ENCODE results near the gene MAPK4.

The MAPK4 gene

GRCh38 chr18:50748243-50749229 lies 188.6 kb downstream of the MAPK4 start:
- ChIA-PET POLR2A (no interaction called here), CTCF (no interaction called here)
- 74% methylated on average over 7 of the region's 9 CpGs for WGBS (ENCODE audit: insufficient coverage)

GRCh38 chr18:50749421-50749820 lies 189.5 kb downstream of the MAPK4 start:
- peaks cover 0 to 14% (median 10%) of the 10 kb centered on the region in 5 experiments for H3K27me3 ChIP-seq (replicated peaks in 2 of 5; ENCODE audit: control insufficient read depth in 4 of 5, insufficient read depth in 5 of 5, low read length in 4 of 5)
- H3K9me3 ChIP-seq (ENCODE audit: control extremely low read depth in 1 of 5, control insufficient read depth in 4 of 5, insufficient read depth in 2 of 5, low read depth in 1 of 5, low read length in 4 of 5) = peaks cover 0 to 2% (median 0%) of the 10 kb centered on the region in 5 experiments
- H3K4me3 ChIP-seq (ENCODE audit: control insufficient read depth in 1 of 7, extremely low read depth in 1 of 7, insufficient read depth in 4 of 7, low read depth in 2 of 7, low read length in 6 of 7) = no peak overlapping the region
- CTCF ChIA-PET = no interaction called here
- 79% methylated on average over 4 of the region's 5 CpGs for WGBS (ENCODE audit: insufficient coverage)
- POLR2A ChIA-PET = no interaction called here
- H3K36me3 ChIP-seq (ENCODE audit: control insufficient read depth in 4 of 4, insufficient read depth in 4 of 4, low read length in 3 of 4) = no peaks in the 10 kb centered on the region
- no peak for DNase-seq
- no peak overlapping the region for H3K27ac ChIP-seq (ENCODE audit: insufficient read depth in 1 of 2, low read depth in 1 of 2, low read length in 2 of 2, poor library complexity in 1 of 2, severe bottlenecking in 2 of 2)
- H3K4me1 ChIP-seq (ENCODE audit: control extremely low read depth in 1 of 4, control insufficient read depth in 4 of 4, insufficient read depth in 4 of 4, low read length in 3 of 4) = no peaks in the 10 kb centered on the region

More at GRCh38 chr18:50748243-50749229, 188.6 kb downstream of the MAPK4 start:
- peaks cover 0 to 3% (median 0%) of the 10 kb centered on the region in 5 experiments for H3K9me3 ChIP-seq (ENCODE audit: control extremely low read depth in 1 of 5, control insufficient read depth in 4 of 5, insufficient read depth in 2 of 5, low read depth in 1 of 5, low read length in 4 of 5)
- H3K36me3 ChIP-seq (ENCODE audit: control insufficient read depth in 4 of 4, insufficient read depth in 4 of 4, low read length in 3 of 4) = no peaks in the 10 kb centered on the region
- no peaks in the 10 kb centered on the region for H3K4me1 ChIP-seq (ENCODE audit: control extremely low read depth in 1 of 4, control insufficient read depth in 4 of 4, insufficient read depth in 4 of 4, low read length in 3 of 4)
- H3K27me3 ChIP-seq (replicated peaks in 2 of 5; ENCODE audit: control insufficient read depth in 4 of 5, insufficient read depth in 5 of 5, low read length in 4 of 5) = peaks cover 0 to 14% (median 10%) of the 10 kb centered on the region in 5 experiments
- no peak overlapping the region for H3K4me3 ChIP-seq (ENCODE audit: control insufficient read depth in 1 of 7, extremely low read depth in 1 of 7, insufficient read depth in 4 of 7, low read depth in 2 of 7, low read length in 6 of 7)
- no peak overlapping the region for H3K27ac ChIP-seq (ENCODE audit: insufficient read depth in 1 of 2, low read depth in 1 of 2, low read length in 2 of 2, poor library complexity in 1 of 2, severe bottlenecking in 2 of 2)
- DNase-seq = no peak

GRCh38 chr18:50749945-50750344 lies 190.1 kb downstream of the MAPK4 start:
- ChIA-PET CTCF (no interaction called here), POLR2A (no interaction called here)
- WGBS (ENCODE audit: insufficient coverage) = 59% methylated on average over 2 of the region's 4 CpGs
- Histone ChIP-seq H3K27ac (ENCODE audit: insufficient read depth in 1 of 2, low read depth in 1 of 2, low read length in 2 of 2, poor library complexity in 1 of 2, severe bottlenecking in 2 of 2) (no peak overlapping the region), H3K4me1 (ENCODE audit: control extremely low read depth in 1 of 4, control insufficient read depth in 4 of 4, insufficient read depth in 4 of 4, low read length in 3 of 4) (no peaks in the 10 kb centered on the region), H3K4me3 (ENCODE audit: control insufficient read depth in 1 of 7, extremely low read depth in 1 of 7, insufficient read depth in 4 of 7, low read depth in 2 of 7, low read length in 6 of 7) (no peak overlapping the region), H3K27me3 (replicated peaks in 2 of 5; ENCODE audit: control insufficient read depth in 4 of 5, insufficient read depth in 5 of 5, low read length in 4 of 5) (peaks cover 0 to 16% (median 10%) of the 10 kb centered on the region in 5 experiments), H3K9me3 (ENCODE audit: control extremely low read depth in 1 of 5, control insufficient read depth in 4 of 5, insufficient read depth in 2 of 5, low read depth in 1 of 5, low read length in 4 of 5) (no peaks in the 10 kb centered on the region), H3K36me3 (ENCODE audit: control insufficient read depth in 4 of 4, insufficient read depth in 4 of 4, low read length in 3 of 4) (no peaks in the 10 kb centered on the region)
- DNase-seq = no peak

- Histone ChIP-seq H3K4me3 (ENCODE audit: control insufficient read depth in 1 of 7, extremely low read depth in 1 of 7, insufficient read depth in 4 of 7, low read depth in 2 of 7, low read length in 6 of 7) (no peak overlapping the region), H3K36me3 (ENCODE audit: control insufficient read depth in 4 of 4, insufficient read depth in 4 of 4, low read length in 3 of 4) (no peaks in the 10 kb centered on the region), H3K4me1 (ENCODE audit: control extremely low read depth in 1 of 4, control insufficient read depth in 4 of 4, insufficient read depth in 4 of 4, low read length in 3 of 4) (no peaks in the 10 kb centered on the region), H3K9me3 (ENCODE audit: control extremely low read depth in 1 of 5, control insufficient read depth in 4 of 5, insufficient read depth in 2 of 5, low read depth in 1 of 5, low read length in 4 of 5) (no peaks in the 10 kb centered on the region), H3K27ac (ENCODE audit: insufficient read depth in 1 of 2, low read depth in 1 of 2, low read length in 2 of 2, poor library complexity in 1 of 2, severe bottlenecking in 2 of 2) (no peak overlapping the region), H3K27me3 (replicated peaks in 2 of 5; ENCODE audit: control insufficient read depth in 4 of 5, insufficient read depth in 5 of 5, low read length in 4 of 5) (peaks cover 0 to 16% (median 10%) of the 10 kb centered on the region in 5 experiments)
- no peak for DNase-seq
- ChIA-PET CTCF (no interaction called here), POLR2A (no interaction called here)
- WGBS (ENCODE audit: insufficient coverage) = 94% methylated on average over 2 of the region's 2 CpGs
These were observed 190.7 kb downstream of the MAPK4 start for GRCh38 chr18:50750546-50750945.

- Histone ChIP-seq H3K36me3 (ENCODE audit: control insufficient read depth in 4 of 4, insufficient read depth in 4 of 4, low read length in 3 of 4) (no peaks in the 10 kb centered on the region), H3K9me3 (ENCODE audit: control extremely low read depth in 1 of 5, control insufficient read depth in 4 of 5, insufficient read depth in 2 of 5, low read depth in 1 of 5, low read length in 4 of 5) (no peaks in the 10 kb centered on the region), H3K4me3 (ENCODE audit: control insufficient read depth in 1 of 7, extremely low read depth in 1 of 7, insufficient read depth in 4 of 7, low read depth in 2 of 7, low read length in 6 of 7) (no peak overlapping the region), H3K27me3 (replicated peaks in 2 of 5; ENCODE audit: control insufficient read depth in 4 of 5, insufficient read depth in 5 of 5, low read length in 4 of 5) (peaks cover 0 to 16% (median 10%) of the 10 kb centered on the region in 5 experiments), H3K4me1 (ENCODE audit: control extremely low read depth in 1 of 4, control insufficient read depth in 4 of 4, insufficient read depth in 4 of 4, low read length in 3 of 4) (no peaks in the 10 kb centered on the region), H3K27ac (ENCODE audit: insufficient read depth in 1 of 2, low read depth in 1 of 2, low read length in 2 of 2, poor library complexity in 1 of 2, severe bottlenecking in 2 of 2) (no peak overlapping the region)
- WGBS (ENCODE audit: insufficient coverage) = 57% methylated on average over 5 of the region's 5 CpGs
- DNase-seq = no peak
- CTCF ChIA-PET = no interaction called here
- POLR2A ChIA-PET = no interaction called here
These were observed 191.6 kb downstream of the MAPK4 start for GRCh38 chr18:50751490-50751889.

- no CpG with 5 or more reads among the region's 1 CpG for WGBS (ENCODE audit: insufficient coverage)
- peaks cover 0 to 17% (median 10%) of the 10 kb centered on the region in 5 experiments for H3K27me3 ChIP-seq (replicated peaks in 2 of 5; ENCODE audit: control insufficient read depth in 4 of 5, insufficient read depth in 5 of 5, low read length in 4 of 5)
- H3K36me3 ChIP-seq (ENCODE audit: control insufficient read depth in 4 of 4, insufficient read depth in 4 of 4, low read length in 3 of 4) = no peaks in the 10 kb centered on the region
- no peaks in the 10 kb centered on the region for H3K4me1 ChIP-seq (ENCODE audit: control extremely low read depth in 1 of 4, control insufficient read depth in 4 of 4, insufficient read depth in 4 of 4, low read length in 3 of 4)
- H3K4me3 ChIP-seq (ENCODE audit: control insufficient read depth in 1 of 7, extremely low read depth in 1 of 7, insufficient read depth in 4 of 7, low read depth in 2 of 7, low read length in 6 of 7) = no peak overlapping the region
- ChIA-PET CTCF (no interaction called here), POLR2A (no interaction called here)
- no peak for DNase-seq
- H3K27ac ChIP-seq (ENCODE audit: insufficient read depth in 1 of 2, low read depth in 1 of 2, low read length in 2 of 2, poor library complexity in 1 of 2, severe bottlenecking in 2 of 2) = no peak overlapping the region
- no peaks in the 10 kb centered on the region for H3K9me3 ChIP-seq (ENCODE audit: control extremely low read depth in 1 of 5, control insufficient read depth in 4 of 5, insufficient read depth in 2 of 5, low read depth in 1 of 5, low read length in 4 of 5)
These were observed 192.1 kb downstream of the MAPK4 start for GRCh38 chr18:50751947-50752346.

- no CpG with 5 or more reads among the region's 1 CpG for WGBS (ENCODE audit: insufficient coverage)
- Histone ChIP-seq H3K4me3 (ENCODE audit: control insufficient read depth in 1 of 7, extremely low read depth in 1 of 7, insufficient read depth in 4 of 7, low read depth in 2 of 7, low read length in 6 of 7) (no peak overlapping the region), H3K4me1 (ENCODE audit: control extremely low read depth in 1 of 4, control insufficient read depth in 4 of 4, insufficient read depth in 4 of 4, low read length in 3 of 4) (no peaks in the 10 kb centered on the region), H3K27ac (ENCODE audit: insufficient read depth in 1 of 2, low read depth in 1 of 2, low read length in 2 of 2, poor library complexity in 1 of 2, severe bottlenecking in 2 of 2) (no peak overlapping the region), H3K27me3 (replicated peaks in 2 of 5; ENCODE audit: control insufficient read depth in 4 of 5, insufficient read depth in 5 of 5, low read length in 4 of 5) (peaks cover 0 to 17% (median 11%) of the 10 kb centered on the region in 5 experiments), H3K9me3 (ENCODE audit: control extremely low read depth in 1 of 5, control insufficient read depth in 4 of 5, insufficient read depth in 2 of 5, low read depth in 1 of 5, low read length in 4 of 5) (no peaks in the 10 kb centered on the region), H3K36me3 (ENCODE audit: control insufficient read depth in 4 of 4, insufficient read depth in 4 of 4, low read length in 3 of 4) (no peaks in the 10 kb centered on the region)
- DNase-seq = no peak
- POLR2A ChIA-PET = no interaction called here
- CTCF ChIA-PET = no interaction called here
These were observed 193.4 kb downstream of the MAPK4 start for GRCh38 chr18:50753311-50753710.

All from common myeloid progenitor, CD34-positive (primary cell).